Osteoblast (primary cell): Measurements from ENCODE around the gene SPINK1. TPM values are rescaled to one million over a fixed set of nuclear protein-coding genes. Genes with fewer than 3 reads are reported as not detected.

Source experiments
- DNase-seq: peaks from one replicate; pipeline ENCODE4 v3.0.0; 2011; ENCODE audit warnings: low spot score, mixed read lengths; ENCODE audit not compliant: insufficient read length; ENCODE audit errors: missing footprints
- H2AFZ ChIP-seq: 2 replicates; pipeline ENCODE4 v1.6.0; 2011; ENCODE audit warnings: mild to moderate bottlenecking, low read length
- H3K27ac ChIP-seq: 2 replicates; pipeline ENCODE4 v1.5.1; 2011; ENCODE audit warnings: mild to moderate bottlenecking, low read depth, low read length, moderate library complexity
- H3K27me3 ChIP-seq: 2 replicates; pipeline ENCODE4 v1.6.0; 2012; ENCODE audit warnings: mild to moderate bottlenecking, control low read depth, inconsistent platforms, low read length, moderate library complexity; ENCODE audit not compliant: insufficient read depth
- H3K36me3 ChIP-seq: 2 replicates; pipeline ENCODE4 v1.5.1; 2011; ENCODE audit warnings: mild to moderate bottlenecking, low read length, control low read depth, moderate library complexity; ENCODE audit not compliant: insufficient read depth
- H3K4me1 ChIP-seq: 2 replicates; pipeline ENCODE4 v1.5.1; 2011; ENCODE audit warnings: mild to moderate bottlenecking, low read length, control low read depth, moderate library complexity; ENCODE audit not compliant: insufficient read depth
- H3K4me2 ChIP-seq: 2 replicates; pipeline ENCODE4 v1.6.0; 2011; ENCODE audit warnings: mild to moderate bottlenecking, low read length; ENCODE audit not compliant: insufficient read depth
- H3K4me3 ChIP-seq: fragments of 200-600 bp; sonication (generic); 3 replicates; pipeline ENCODE4 v1.5.1; 2012; ENCODE audit warnings: mild to moderate bottlenecking, low read length, inconsistent platforms; ENCODE audit not compliant: insufficient read depth
- H3K79me2 ChIP-seq: 2 replicates; pipeline ENCODE4 v1.6.0; 2012; ENCODE audit warnings: mild to moderate bottlenecking, low read length, control low read depth, inconsistent platforms; ENCODE audit not compliant: insufficient read depth
- H3K9me3 ChIP-seq: 2 replicates; pipeline ENCODE4 v1.5.1; 2011; ENCODE audit warnings: low read depth, low read length, control low read depth
- H4K20me1 ChIP-seq: 2 replicates; pipeline ENCODE4 v1.6.0; 2012; ENCODE audit warnings: mild to moderate bottlenecking, low read length, control low read depth; ENCODE audit not compliant: insufficient read depth
- CTCF ChIP-seq: IDR thresholded peaks from 2 replicates; pipeline ENCODE4 v1.5.1; 2011; ENCODE audit warnings: mild to moderate bottlenecking, low read depth, low read length, moderate library complexity; ENCODE audit errors: extremely low read depth
- total RNA-seq: library from RNA; depleted of rRNA; stranded (reverse); fragments of >200 nt; gene quantifications from 2 replicates; pipeline ENCODE4 v1.2.3, GENCODE V29; 2012

Gene SPINK1
- total RNA-seq, 1 donor = not detected

- TF ChIP-seq CTCF = no peak
- no peaks in the 10 kb centered on the region for H3K27me3 ChIP-seq
- H3K4me2 ChIP-seq = no peak overlapping the region
Measured at GRCh38 chr5:147788023-147788422, 43.4 kb downstream of the SPINK1 start.

GRCh38 chr5:147786142-147786541, 45.3 kb downstream of the SPINK1 start:
- Histone ChIP-seq H3K27me3 (no peaks in the 10 kb centered on the region), H3K79me2 (no peaks in the 10 kb centered on the region), H3K27ac (no peak overlapping the region), H4K20me1 (no peaks in the 10 kb centered on the region), H3K4me1 (no peaks in the 10 kb centered on the region), H3K36me3 (no peaks in the 10 kb centered on the region), H3K4me2 (no peak overlapping the region), H3K9me3 (no peaks in the 10 kb centered on the region), H2AFZ (no peak overlapping the region), H3K4me3 (no peak overlapping the region)
- TF ChIP-seq CTCF = no peak
- no peak for DNase-seq

More at GRCh38 chr5:147788023-147788422, 43.4 kb downstream of the SPINK1 start:
- H3K9me3 ChIP-seq = no peaks in the 10 kb centered on the region
- no peak overlapping the region for H2AFZ ChIP-seq
- H4K20me1 ChIP-seq = no peaks in the 10 kb centered on the region
- H3K27ac ChIP-seq = no peak overlapping the region
- H3K4me1 ChIP-seq = no peaks in the 10 kb centered on the region
- H3K79me2 ChIP-seq = no peaks in the 10 kb centered on the region
- H3K36me3 ChIP-seq = no peaks in the 10 kb centered on the region
- DNase-seq = no peak
- H3K4me3 ChIP-seq = no peak overlapping the region

GRCh38 chr5:147784146-147784987, 47.1 kb downstream of the SPINK1 start:
- TF ChIP-seq CTCF = no peak
- Histone ChIP-seq H4K20me1 (no peaks in the 10 kb centered on the region), H3K4me2 (no peak overlapping the region), H3K4me3 (no peak overlapping the region), H3K27me3 (no peaks in the 10 kb centered on the region), H3K9me3 (no peaks in the 10 kb centered on the region), H3K36me3 (no peaks in the 10 kb centered on the region), H3K27ac (no peak overlapping the region), H3K4me1 (no peaks in the 10 kb centered on the region), H2AFZ (no peak overlapping the region), H3K79me2 (no peaks in the 10 kb centered on the region)
- no peak for DNase-seq

GRCh38 chr5:147782110-147783028, 49.1 kb downstream of the SPINK1 start, which contains the start of gene JAKMIP2:
Gene JAKMIP2, minus strand, starts transcription at chr5:147782728. Its CDS starts 110,922 bp downstream, at chr5:147671806.
- H3K36me3 ChIP-seq = no peaks in the 10 kb centered on the region
- TF ChIP-seq CTCF = no peak
- no peak within 1 kb of the TSS for H3K27ac ChIP-seq
- H4K20me1 ChIP-seq = no peaks in the 10 kb centered on the region
- H3K4me1 ChIP-seq = no peaks in the 10 kb centered on the region
- H2AFZ ChIP-seq = peak within 1 kb of the TSS; percentile 56
- no peaks in the 10 kb centered on the region for H3K79me2 ChIP-seq
- no peak for DNase-seq
- no peaks in the 10 kb centered on the region for H3K27me3 ChIP-seq
- no peaks in the 10 kb centered on the region for H3K9me3 ChIP-seq
- H3K4me3 ChIP-seq = no peak within 1 kb of the TSS
- no peak within 1 kb of the TSS for H3K4me2 ChIP-seq
